ENCODE measurements around the gene ANKRD22.

Gene ANKRD22

GRCh38 chr10:88809621-88810020 lies 42.0 kb downstream of the ANKRD22 start:
- no peak overlapping the region for H3K4me3 ChIP-seq (ENCODE audit: low read length)
- no peaks in the 10 kb centered on the region for H3K36me3 ChIP-seq (ENCODE audit: control insufficient read depth, low read depth, low read length)
- no peak overlapping the region for H3K27ac ChIP-seq (ENCODE audit: low read length)
- H3K9ac ChIP-seq (ENCODE audit: low read length) = no peak overlapping the region
- no peaks in the 10 kb centered on the region for H3K9me3 ChIP-seq (ENCODE audit: control insufficient read depth, low read depth, low read length)
- no peaks in the 10 kb centered on the region for H3K27me3 ChIP-seq (ENCODE audit: control insufficient read depth, insufficient read depth, low read length)
- peaks cover 1% of the 10 kb centered on the region for H3K4me1 ChIP-seq (ENCODE audit: control insufficient read depth, low read depth, low read length)

- Histone ChIP-seq H3K9ac (ENCODE audit: low read length) (no peak overlapping the region), H3K27me3 (ENCODE audit: control insufficient read depth, insufficient read depth, low read length) (no peaks in the 10 kb centered on the region)
Observed at GRCh38 chr10:88805924-88806323, 45.7 kb downstream of the ANKRD22 start.

GRCh38 chr10:88805361-88805760 lies 46.3 kb downstream of the ANKRD22 start:
- Histone ChIP-seq H3K9me3 (ENCODE audit: control insufficient read depth, low read depth, low read length) (no peaks in the 10 kb centered on the region), H3K4me1 (ENCODE audit: control insufficient read depth, low read depth, low read length) (peaks cover 10% of the 10 kb centered on the region), H3K36me3 (ENCODE audit: control insufficient read depth, low read depth, low read length) (no peaks in the 10 kb centered on the region), H3K9ac (ENCODE audit: low read length) (no peak overlapping the region), H3K27me3 (ENCODE audit: control insufficient read depth, insufficient read depth, low read length) (no peaks in the 10 kb centered on the region), H3K4me3 (ENCODE audit: low read length) (no peak overlapping the region), H3K27ac (ENCODE audit: low read length) (no peak overlapping the region)

More at GRCh38 chr10:88805924-88806323, 45.7 kb downstream of the ANKRD22 start:
- H3K9me3 ChIP-seq (ENCODE audit: control insufficient read depth, low read depth, low read length) = no peaks in the 10 kb centered on the region
- no peak overlapping the region for H3K4me3 ChIP-seq (ENCODE audit: low read length)
- peaks cover 10% of the 10 kb centered on the region for H3K4me1 ChIP-seq (ENCODE audit: control insufficient read depth, low read depth, low read length)
- H3K27ac ChIP-seq (ENCODE audit: low read length) = no peak overlapping the region
- no peaks in the 10 kb centered on the region for H3K36me3 ChIP-seq (ENCODE audit: control insufficient read depth, low read depth, low read length)

GRCh38 chr10:88804083-88804812 lies 47.4 kb downstream of the ANKRD22 start:
- Histone ChIP-seq H3K27ac (ENCODE audit: low read length) (no peak overlapping the region), H3K9me3 (ENCODE audit: control insufficient read depth, low read depth, low read length) (no peaks in the 10 kb centered on the region), H3K9ac (ENCODE audit: low read length) (no peak overlapping the region), H3K4me1 (ENCODE audit: control insufficient read depth, low read depth, low read length) (peaks cover 10% of the 10 kb centered on the region), H3K27me3 (ENCODE audit: control insufficient read depth, insufficient read depth, low read length) (no peaks in the 10 kb centered on the region), H3K36me3 (ENCODE audit: control insufficient read depth, low read depth, low read length) (no peaks in the 10 kb centered on the region), H3K4me3 (ENCODE audit: low read length) (no peak overlapping the region)

GRCh38 chr10:88803641-88804040 lies 48.0 kb downstream of the ANKRD22 start:
- Histone ChIP-seq H3K4me3 (ENCODE audit: low read length) (no peak overlapping the region), H3K27ac (ENCODE audit: low read length) (no peak overlapping the region), H3K27me3 (ENCODE audit: control insufficient read depth, insufficient read depth, low read length) (no peaks in the 10 kb centered on the region), H3K9me3 (ENCODE audit: control insufficient read depth, low read depth, low read length) (no peaks in the 10 kb centered on the region), H3K36me3 (ENCODE audit: control insufficient read depth, low read depth, low read length) (no peaks in the 10 kb centered on the region), H3K9ac (ENCODE audit: low read length) (no peak overlapping the region), H3K4me1 (ENCODE audit: control insufficient read depth, low read depth, low read length) (peaks cover 10% of the 10 kb centered on the region)

- H3K4me3 ChIP-seq (ENCODE audit: low read length) = no peak within 1 kb of the TSS
- H3K27ac ChIP-seq (ENCODE audit: low read length) = no peak within 1 kb of the TSS
- H3K36me3 ChIP-seq (ENCODE audit: control insufficient read depth, low read depth, low read length) = no peaks in the 10 kb centered on the region
- H3K9ac ChIP-seq (ENCODE audit: low read length) = no peak within 1 kb of the TSS
- no peaks in the 10 kb centered on the region for H3K27me3 ChIP-seq (ENCODE audit: control insufficient read depth, insufficient read depth, low read length)
- peaks cover 10% of the 10 kb centered on the region for H3K4me1 ChIP-seq (ENCODE audit: control insufficient read depth, low read depth, low read length)
- no peaks in the 10 kb centered on the region for H3K9me3 ChIP-seq (ENCODE audit: control insufficient read depth, low read depth, low read length)
Observed at GRCh38 chr10:88802523-88803285, 48.9 kb downstream of the ANKRD22 start, which contains the start of gene LIPM. LIPM (plus strand) TSS chr10:88802730; CDS start chr10:88802897, 167 bp downstream.

- Histone ChIP-seq H3K27me3 (ENCODE audit: control insufficient read depth, insufficient read depth, low read length) (no peaks in the 10 kb centered on the region), H3K4me3 (ENCODE audit: low read length) (no peak overlapping the region), H3K4me1 (ENCODE audit: control insufficient read depth, low read depth, low read length) (peaks cover 10% of the 10 kb centered on the region), H3K27ac (ENCODE audit: low read length) (no peak overlapping the region), H3K9me3 (ENCODE audit: control insufficient read depth, low read depth, low read length) (no peaks in the 10 kb centered on the region), H3K9ac (ENCODE audit: low read length) (no peak overlapping the region), H3K36me3 (ENCODE audit: control insufficient read depth, low read depth, low read length) (no peaks in the 10 kb centered on the region)
Observed at GRCh38 chr10:88800152-88801125, 51.2 kb downstream of the ANKRD22 start.

GRCh38 chr10:88794731-88795130 lies 56.9 kb downstream of the ANKRD22 start:
- H3K9me3 ChIP-seq (ENCODE audit: control insufficient read depth, low read depth, low read length) = no peaks in the 10 kb centered on the region
- H3K27me3 ChIP-seq (ENCODE audit: control insufficient read depth, insufficient read depth, low read length) = no peaks in the 10 kb centered on the region
- no peak overlapping the region for H3K4me3 ChIP-seq (ENCODE audit: low read length)
- H3K27ac ChIP-seq (ENCODE audit: low read length) = no peak overlapping the region
- H3K9ac ChIP-seq (ENCODE audit: low read length) = no peak overlapping the region
- H3K36me3 ChIP-seq (ENCODE audit: control insufficient read depth, low read depth, low read length) = no peaks in the 10 kb centered on the region
- H3K4me1 ChIP-seq (ENCODE audit: control insufficient read depth, low read depth, low read length) = peaks cover 3% of the 10 kb centered on the region

GRCh38 chr10:88793712-88794299 lies 57.8 kb downstream of the ANKRD22 start:
- Histone ChIP-seq H3K27me3 (ENCODE audit: control insufficient read depth, insufficient read depth, low read length) (no peaks in the 10 kb centered on the region), H3K9ac (ENCODE audit: low read length) (no peak overlapping the region), H3K9me3 (ENCODE audit: control insufficient read depth, low read depth, low read length) (no peaks in the 10 kb centered on the region), H3K4me3 (ENCODE audit: low read length) (no peak overlapping the region), H3K27ac (ENCODE audit: low read length) (no peak overlapping the region), H3K36me3 (ENCODE audit: control insufficient read depth, low read depth, low read length) (no peaks in the 10 kb centered on the region), H3K4me1 (ENCODE audit: control insufficient read depth, low read depth, low read length) (peaks cover 3% of the 10 kb centered on the region)

GRCh38 chr10:88792661-88793060 lies 59.0 kb downstream of the ANKRD22 start:
- no peak overlapping the region for H3K9ac ChIP-seq (ENCODE audit: low read length)
- no peak overlapping the region for H3K4me3 ChIP-seq (ENCODE audit: low read length)
- H3K27me3 ChIP-seq (ENCODE audit: control insufficient read depth, insufficient read depth, low read length) = no peaks in the 10 kb centered on the region
- H3K9me3 ChIP-seq (ENCODE audit: control insufficient read depth, low read depth, low read length) = no peaks in the 10 kb centered on the region
- H3K4me1 ChIP-seq (ENCODE audit: control insufficient read depth, low read depth, low read length) = peaks cover 3% of the 10 kb centered on the region
- no peak overlapping the region for H3K27ac ChIP-seq (ENCODE audit: low read length)
- no peaks in the 10 kb centered on the region for H3K36me3 ChIP-seq (ENCODE audit: control insufficient read depth, low read depth, low read length)

GRCh38 chr10:88791924-88792323 lies 59.7 kb downstream of the ANKRD22 start:
- Histone ChIP-seq H3K27me3 (ENCODE audit: control insufficient read depth, insufficient read depth, low read length) (no peaks in the 10 kb centered on the region), H3K9me3 (ENCODE audit: control insufficient read depth, low read depth, low read length) (no peaks in the 10 kb centered on the region), H3K9ac (ENCODE audit: low read length) (no peak overlapping the region), H3K36me3 (ENCODE audit: control insufficient read depth, low read depth, low read length) (no peaks in the 10 kb centered on the region), H3K27ac (ENCODE audit: low read length) (no peak overlapping the region), H3K4me3 (ENCODE audit: low read length) (no peak overlapping the region), H3K4me1 (ENCODE audit: control insufficient read depth, low read depth, low read length) (peaks cover 3% of the 10 kb centered on the region)
